Lung (tissue), 12 donors: Measurements from ENCODE around the gene NDUFAF3. TPM values are rescaled to one million over a fixed set of nuclear protein-coding genes. Genes with fewer than 3 reads are reported as not detected.

ENCODE experiments used
- ATAC-seq: fragments of 200-7000 bp; cut with Tn5 transposase; one replicate; pipeline ENCODE4 v1.9.1; 2020; ENCODE audit warnings: moderate number of reproducible peaks; ENCODE audit not compliant: insufficient read depth, low FRiP score
- DNase-seq, 3 donors: peaks; one replicate each; pipeline ENCODE4 v3.0.0-alpha.2; 2013 to 2017
- H3K27ac ChIP-seq, 2 donors: one replicate each; pipeline ENCODE4 v1.5.1; 2013; ENCODE audit warnings: mild to moderate bottlenecking in 2 of 2, moderate library complexity in 2 of 2, control low read depth in 1 of 2, inconsistent platforms in 1 of 2, low read depth in 1 of 2, low read length in 1 of 2
- H3K27me3 ChIP-seq, 3 donors: one replicate each; pipeline ENCODE4 v1.5.1; 2013; ENCODE audit warnings: low read length in 2 of 3; ENCODE audit not compliant: control insufficient read depth in 3 of 3, insufficient read depth in 3 of 3
- H3K36me3 ChIP-seq, 4 donors: one replicate each; pipeline ENCODE4 v1.5.1; 2013; ENCODE audit warnings: low read length in 4 of 4, mild to moderate bottlenecking in 1 of 4, moderate library complexity in 1 of 4; ENCODE audit not compliant: control insufficient read depth in 4 of 4, insufficient read depth in 4 of 4
- H3K4me1 ChIP-seq, 5 donors: one replicate each; pipeline ENCODE4 v1.5.1; 2013; ENCODE audit warnings: low read length in 5 of 5, mild to moderate bottlenecking in 2 of 5, moderate library complexity in 1 of 5; ENCODE audit not compliant: control insufficient read depth in 5 of 5, insufficient read depth in 5 of 5
- H3K4me3 ChIP-seq: one replicate; pipeline ENCODE4 v1.5.1; 2013; ENCODE audit warnings: mild to moderate bottlenecking, control low read depth, moderate library complexity
- H3K9ac ChIP-seq, 2 donors: one replicate each; pipeline ENCODE4 v1.5.1; 2013; ENCODE audit warnings: low read length in 2 of 2, control low read depth in 1 of 2; ENCODE audit not compliant: insufficient read depth in 1 of 2
- H3K9me3 ChIP-seq, 4 donors: one replicate each; pipeline ENCODE4 v1.5.1; 2013; ENCODE audit warnings: low read length in 3 of 4, mild to moderate bottlenecking in 1 of 4, moderate library complexity in 1 of 4; ENCODE audit not compliant: control insufficient read depth in 4 of 4, insufficient read depth in 3 of 4
- CTCF ChIP-seq: IDR thresholded peaks from 2 replicates; pipeline ENCODE4 v1.5.1; 2012; ENCODE audit warnings: mild to moderate bottlenecking; ENCODE audit errors: control extremely low read depth, extremely low read depth
- WGBS, 2 donors: extraction: QIAGEN DNeasy Blood & Tissue Kit; methylation state at CpG; one replicate each; pipeline ENCODE4 v1.1.7; 2013; 5-methylcytosine and 5-hydroxymethylcytosine counted together
- polyA plus RNA-seq, 2 donors: library from polyadenylated mRNA; stranded (reverse); fragments of 200-250 nt; gene quantifications; one replicate each; pipeline ENCODE4 v1.2.1, GENCODE V29; 2013
- total RNA-seq, 2 donors: library from RNA; depleted of rRNA in 1 of 2; stranded (reverse); fragments of >200 nt in 1 of 2; gene quantifications; one replicate each; pipeline ENCODE4 v1.2.1, GENCODE V29; 2014 to 2021
- donor health status: control.
- donor health status: control.
- donor health status: Bipolar disorder and iron deficiency.
- donor health status: healthy.
- donor health status: DM: yes; HTN: yes; CAD: no.

Gene NDUFAF3
- total and polyA plus RNA-seq, 4 donors = 49.9 to 143 (median 110) TPM

- Histone ChIP-seq H3K9me3 (no peaks in the 10 kb centered on the region), H3K9ac (no peak overlapping the region), H3K4me1 (peaks cover 5 to 28% (median 7%) of the 10 kb centered on the region in 5 donors), H3K4me3 (no peak overlapping the region), H3K27ac (no peak overlapping the region), H3K27me3 (no peaks in the 10 kb centered on the region), H3K36me3 (peaks cover 7 to 48% (median 37%) of the 10 kb centered on the region in 4 donors)
- no peak for DNase-seq
- 96 to 100% methylated on average over 3 of the region's 3 CpGs for WGBS, 2 donors
- no peak for TF ChIP-seq CTCF
- no peak for ATAC-seq
Measured at GRCh38 chr3:49026536-49026935, 4.6 kb downstream of the NDUFAF3 start.

DNA sequence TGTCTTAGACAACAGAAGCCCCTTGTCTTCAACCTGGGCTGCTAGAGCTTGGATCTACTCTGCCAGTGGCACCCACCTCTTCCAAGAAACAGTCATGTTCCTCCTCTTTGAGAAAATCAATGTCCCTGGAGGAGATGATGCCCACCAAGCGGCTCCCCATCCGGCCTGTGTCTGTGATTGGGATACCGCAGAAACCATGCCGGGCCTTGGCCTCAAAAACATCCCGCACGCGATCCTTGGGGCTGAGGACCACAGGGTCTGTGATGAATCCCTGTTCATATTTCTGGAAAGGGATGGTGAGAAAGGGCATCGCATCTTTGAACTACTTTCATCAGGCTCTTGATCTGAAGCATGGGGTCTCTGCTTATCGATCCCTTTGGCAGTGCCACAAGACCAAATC is 5.7 kb downstream of the NDUFAF3 start:
- Histone ChIP-seq H3K27ac (no peak overlapping the region), H3K4me1 (peaks cover 5 to 25% (median 7%) of the 10 kb centered on the region in 5 donors), H3K36me3 (peaks cover 12 to 59% (median 47%) of the 10 kb centered on the region in 4 donors), H3K9me3 (no peaks in the 10 kb centered on the region), H3K9ac (no peak overlapping the region), H3K27me3 (no peaks in the 10 kb centered on the region), H3K4me3 (no peak overlapping the region)
- TF ChIP-seq CTCF = no peak
- 96 to 97% methylated on average over 9 of the region's 9 CpGs for WGBS, 2 donors
- ATAC-seq = no peak
- DNase-seq = no peak

DNA sequence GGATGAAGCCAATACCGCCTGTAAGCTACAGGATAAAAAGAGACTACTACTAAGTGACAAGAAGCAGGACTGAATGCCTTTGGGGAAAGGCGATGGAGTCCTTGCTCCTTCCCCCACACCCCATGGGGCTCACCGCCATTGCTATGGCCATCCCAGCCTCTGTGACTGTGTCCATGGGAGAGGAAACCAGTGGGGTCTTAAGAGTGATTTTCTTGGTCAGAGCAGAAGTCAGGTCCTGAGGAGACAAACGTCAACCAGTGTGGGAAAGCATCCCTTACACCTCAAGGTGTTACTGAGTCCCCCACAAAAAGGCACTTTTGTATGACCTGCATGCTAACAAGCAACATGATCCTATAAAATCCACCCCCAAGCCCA is 6.4 kb downstream of the NDUFAF3 start:
- no peak for TF ChIP-seq CTCF
- 86 to 96% methylated on average over 4 of the region's 4 CpGs for WGBS, 2 donors
- no peak for ATAC-seq
- Histone ChIP-seq H3K4me1 (peaks cover 5 to 23% (median 11%) of the 10 kb centered on the region in 5 donors), H3K27me3 (no peaks in the 10 kb centered on the region), H3K27ac (peak overlapping the region; percentile 4 to 93), H3K4me3 (no peak overlapping the region), H3K9ac (peak overlapping the region; percentile 86 to 95), H3K36me3 (peaks cover 12 to 62% (median 50%) of the 10 kb centered on the region in 4 donors), H3K9me3 (no peaks in the 10 kb centered on the region)
- no peak for DNase-seq
